GM12874 (cell line): ENCODE results near the gene MDGA2.

ENCODE experiments used
- TF ChIP-seq, protein P1 (sequence below): IDR thresholded peaks from 2 replicates; pipeline ENCODE4 v1.5.1; 2011; ENCODE audit warnings: low read depth, mild to moderate bottlenecking, control low read depth, low read length, moderate library complexity; ENCODE audit not compliant: insufficient read depth

The MDGA2 gene

DNA sequence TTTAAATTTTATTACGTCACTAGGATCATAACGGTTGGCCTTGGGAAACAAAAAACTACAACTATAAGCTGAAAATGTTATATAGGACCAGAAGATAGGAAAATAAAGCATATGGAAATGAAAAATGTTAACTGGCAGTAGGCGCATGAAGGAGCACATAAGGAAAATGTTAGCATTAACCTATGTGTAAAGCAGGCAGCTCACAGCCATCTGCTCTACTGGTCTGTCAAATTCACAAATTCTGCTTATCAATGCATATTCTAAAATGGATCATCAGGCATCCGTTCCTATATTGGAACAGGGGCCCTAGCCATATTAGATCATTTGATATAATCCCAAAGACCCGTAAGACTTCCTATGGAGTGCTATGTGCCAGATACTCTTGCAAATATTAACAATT lies 263.9 kb downstream of the MDGA2 start:
- TF ChIP-seq, protein P1, sequence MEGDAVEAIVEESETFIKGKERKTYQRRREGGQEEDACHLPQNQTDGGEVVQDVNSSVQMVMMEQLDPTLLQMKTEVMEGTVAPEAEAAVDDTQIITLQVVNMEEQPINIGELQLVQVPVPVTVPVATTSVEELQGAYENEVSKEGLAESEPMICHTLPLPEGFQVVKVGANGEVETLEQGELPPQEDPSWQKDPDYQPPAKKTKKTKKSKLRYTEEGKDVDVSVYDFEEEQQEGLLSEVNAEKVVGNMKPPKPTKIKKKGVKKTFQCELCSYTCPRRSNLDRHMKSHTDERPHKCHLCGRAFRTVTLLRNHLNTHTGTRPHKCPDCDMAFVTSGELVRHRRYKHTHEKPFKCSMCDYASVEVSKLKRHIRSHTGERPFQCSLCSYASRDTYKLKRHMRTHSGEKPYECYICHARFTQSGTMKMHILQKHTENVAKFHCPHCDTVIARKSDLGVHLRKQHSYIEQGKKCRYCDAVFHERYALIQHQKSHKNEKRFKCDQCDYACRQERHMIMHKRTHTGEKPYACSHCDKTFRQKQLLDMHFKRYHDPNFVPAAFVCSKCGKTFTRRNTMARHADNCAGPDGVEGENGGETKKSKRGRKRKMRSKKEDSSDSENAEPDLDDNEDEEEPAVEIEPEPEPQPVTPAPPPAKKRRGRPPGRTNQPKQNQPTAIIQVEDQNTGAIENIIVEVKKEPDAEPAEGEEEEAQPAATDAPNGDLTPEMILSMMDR, result no peak

DNA sequence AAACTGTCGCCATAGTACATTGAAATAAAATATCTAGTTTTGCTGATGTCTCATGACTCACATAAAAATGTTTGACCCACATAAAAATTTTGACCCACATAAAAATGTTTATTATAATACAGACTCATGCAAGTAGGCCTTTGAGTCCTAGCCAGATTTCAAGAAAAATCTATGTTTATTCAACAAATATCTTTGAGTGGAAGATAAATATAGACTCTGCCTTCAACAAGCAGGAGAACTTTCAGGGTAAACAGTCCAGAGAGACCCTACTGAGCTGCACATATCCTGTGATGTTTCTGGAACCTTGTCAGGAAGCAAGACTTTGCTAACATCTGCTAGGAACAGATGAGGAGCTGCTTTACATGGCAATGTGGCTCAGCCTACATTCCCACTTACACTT lies 283.1 kb downstream of the MDGA2 start:
- TF ChIP-seq, protein P1, result no peak

DNA sequence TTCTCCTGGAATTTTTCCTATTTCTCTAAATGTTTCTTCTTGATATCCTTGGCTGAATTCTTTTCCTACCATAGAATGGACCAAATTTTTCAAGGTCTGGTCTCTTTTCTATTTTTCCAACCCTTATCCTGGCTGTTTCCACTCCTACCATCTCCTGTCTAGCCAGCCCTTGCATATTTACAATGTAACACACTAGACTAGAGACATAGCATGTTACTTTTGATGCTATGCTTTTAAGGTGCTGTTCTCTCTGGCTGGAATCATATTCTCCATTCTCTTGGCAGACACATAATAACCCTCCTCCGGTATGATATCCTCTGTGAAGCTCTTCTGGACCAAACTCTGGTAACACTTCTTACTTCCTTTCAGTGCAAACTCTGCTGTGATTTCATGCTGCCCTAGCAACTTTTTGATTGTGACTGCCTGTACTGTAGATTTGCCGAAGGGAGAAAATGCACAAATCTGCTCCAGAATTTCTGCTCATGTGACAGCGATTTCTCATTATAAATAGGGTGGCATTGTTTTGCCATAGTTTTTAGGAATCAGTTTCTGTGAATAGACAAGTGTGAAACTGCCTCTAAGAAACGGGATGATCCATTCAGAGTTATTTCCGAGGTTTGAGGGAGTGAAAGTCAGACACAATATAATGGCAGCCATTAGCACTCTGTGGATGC lies 284.4 kb downstream of the MDGA2 start:
- TF ChIP-seq, protein P1, result no peak

DNA sequence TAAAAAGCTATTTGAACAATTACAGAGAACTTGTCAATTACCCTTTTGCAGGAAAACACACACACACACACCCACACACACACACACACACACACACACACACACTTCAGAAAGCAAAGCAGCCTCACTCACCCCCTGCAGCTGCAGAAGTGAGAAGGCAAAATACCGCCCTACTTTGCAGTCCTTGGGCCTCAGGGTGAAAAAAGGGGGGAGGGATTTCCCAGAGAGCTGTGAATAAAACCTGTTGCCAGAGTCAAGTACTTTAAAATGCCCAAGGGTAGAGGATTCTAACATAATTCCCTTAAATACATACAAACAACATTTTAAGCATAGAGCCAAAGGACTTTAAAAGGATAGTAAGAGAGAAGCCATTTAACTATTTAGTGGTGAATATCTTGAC lies 285.9 kb downstream of the MDGA2 start:
- TF ChIP-seq, protein P1, result no peak

DNA sequence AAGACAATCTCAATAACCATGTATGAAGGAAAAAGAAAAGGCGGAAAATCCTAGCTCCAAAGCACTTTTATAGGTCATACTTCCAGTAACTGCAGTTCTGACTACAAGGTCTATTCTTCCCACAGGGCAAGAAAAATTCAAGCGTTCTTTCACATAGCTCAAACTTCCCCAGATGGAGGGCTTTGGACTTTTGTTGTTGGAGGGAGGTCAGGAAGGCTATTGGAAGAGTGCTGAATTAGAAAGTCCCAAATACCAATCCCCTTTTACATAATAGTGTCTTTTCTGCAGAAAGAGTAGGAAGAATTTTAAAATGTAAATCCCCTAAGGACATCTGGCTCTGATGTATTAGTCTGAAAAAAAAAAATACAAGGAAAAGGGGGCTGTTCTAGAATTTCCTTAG lies 309.4 kb downstream of the MDGA2 start:
- TF ChIP-seq, protein P1, result no peak

DNA sequence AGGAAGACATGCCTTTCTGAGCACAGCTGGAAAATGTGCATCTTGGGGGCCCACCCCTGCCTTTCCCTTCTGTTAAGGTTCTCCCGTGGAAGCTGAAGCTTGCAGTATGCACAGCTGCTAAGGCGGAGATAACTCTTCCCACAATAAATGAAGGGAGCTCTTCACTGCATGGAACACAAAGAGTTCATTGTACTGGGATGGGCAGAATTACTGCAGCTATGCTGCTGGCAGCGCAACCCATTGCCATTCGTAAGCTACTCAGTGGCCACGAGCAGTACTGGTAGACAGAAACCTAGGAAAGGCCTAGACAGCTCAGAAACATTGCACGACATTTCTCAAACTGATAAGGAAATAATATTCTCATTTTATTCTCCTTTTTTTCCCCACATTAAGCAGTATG lies 310.2 kb downstream of the MDGA2 start:
- TF ChIP-seq, protein P1, result no peak

DNA sequence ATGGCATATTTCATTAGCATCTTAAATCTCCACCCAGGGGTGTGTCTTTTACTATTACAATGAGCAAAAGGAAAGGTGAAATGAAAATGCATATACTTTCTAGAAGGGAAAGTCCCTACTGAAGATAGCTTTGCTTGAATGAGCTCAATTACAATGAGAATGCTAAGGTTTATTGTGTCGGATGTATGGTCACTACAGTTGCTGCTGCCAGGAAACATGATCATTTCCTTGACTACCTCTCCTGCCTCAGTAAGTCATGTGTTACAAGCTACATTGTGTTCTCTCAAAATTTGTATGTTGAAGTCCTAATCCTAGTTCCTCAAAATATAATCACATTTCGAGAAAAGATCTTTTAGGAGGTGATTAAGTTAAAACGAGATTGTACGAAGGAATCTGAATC lies 322.2 kb downstream of the MDGA2 start:
- TF ChIP-seq, protein P1, result no peak
